CD4-positive, alpha-beta T cell (primary cell): ENCODE results near the gene ZFHX2. TPM values are rescaled to one million over a fixed set of nuclear protein-coding genes. Genes with fewer than 3 reads are reported as not detected.
A peak's percentile ranks its signal among the peaks of the same experiment; 100 is the strongest.

Source experiments
- ATAC-seq: fragments of 200-7000 bp; cut with Tn5 transposase; one replicate; pipeline ENCODE4 v1.10.0; 2022; ENCODE audit warnings: mild to moderate bottlenecking; ENCODE audit not compliant: poor library complexity
- CTCF ChIA-PET: fragments of 350-600 bp; sonication (Branson Sonifier 250); formaldehyde crosslinking; loops from one replicate; lab custom pipeline; 2021; ENCODE audit warnings: antibody characterized with exemption, inconsistent platforms; lab: Charles Lee
- POLR2A ChIA-PET: fragments of 350-600 bp; sonication (Branson Sonifier 250); formaldehyde crosslinking; loops from one replicate; lab custom pipeline; 2021; ENCODE audit warnings: antibody characterized with exemption, inconsistent platforms; lab: Charles Lee
- DNase-seq, 14 experiments: peaks; one replicate each; pipeline ENCODE4 v3.0.0-alpha.2; 2013 to 2020; ENCODE audit warnings: mixed read lengths in 2 of 14
- H3K27ac ChIP-seq, 2 donors: one replicate each; pipeline versions ENCODE4 v1.5.1 to v1.7.0; 2013; ENCODE audit warnings: low read length in 2 of 2, low read depth in 1 of 2, mild to moderate bottlenecking in 1 of 2
- H3K27me3 ChIP-seq, 2 experiments: 1 replicate in 1 of 2; 2 replicates in 1 of 2; pipeline versions ENCODE4 v1.6.1 to v1.7.0; 2013; ENCODE audit warnings: low read length in 2 of 2, control low read depth in 1 of 2, mild to moderate bottlenecking in 1 of 2, moderate library complexity in 1 of 2; ENCODE audit not compliant: insufficient read depth in 2 of 2, control insufficient read depth in 1 of 2
- H3K36me3 ChIP-seq: one replicate; pipeline ENCODE4 v1.6.1; 2013; ENCODE audit warnings: low read length, control low read depth; ENCODE audit not compliant: insufficient read depth
- H3K4me1 ChIP-seq: one replicate; pipeline ENCODE4 v1.6.1; 2013; ENCODE audit warnings: low read length, control low read depth; ENCODE audit not compliant: insufficient read depth
- H3K4me3 ChIP-seq: one replicate; pipeline ENCODE4 v1.5.1; 2013; ENCODE audit warnings: mild to moderate bottlenecking, low read length, moderate library complexity
- H3K9me3 ChIP-seq, 2 experiments: 1 replicate in 1 of 2; 2 replicates in 1 of 2; pipeline versions ENCODE4 v1.6.1 to v1.7.0; 2013; ENCODE audit warnings: low read length in 2 of 2, mild to moderate bottlenecking in 2 of 2, control low read depth in 1 of 2, moderate library complexity in 1 of 2; ENCODE audit not compliant: control insufficient read depth in 1 of 2, insufficient read depth in 1 of 2
- H3K27ac Mint-ChIP-seq: one replicate; pipeline ENCODE4 v1.8.0; 2020; ENCODE audit warnings: mixed read lengths
- H3K27me3 Mint-ChIP-seq: one replicate; pipeline ENCODE4 v1.8.0; 2021; ENCODE audit warnings: mixed read lengths
- H3K36me3 Mint-ChIP-seq: one replicate; pipeline ENCODE4 v1.8.0; 2021; ENCODE audit warnings: low read depth, mixed read lengths
- H3K4me1 Mint-ChIP-seq: one replicate; pipeline ENCODE4 v1.8.0; 2021; ENCODE audit warnings: low read depth, mixed read lengths
- H3K4me3 Mint-ChIP-seq: one replicate; pipeline ENCODE4 v1.8.0; 2020; ENCODE audit warnings: mild to moderate bottlenecking, mixed read lengths
- H3K9me3 Mint-ChIP-seq: one replicate; pipeline ENCODE4 v1.8.0; 2020; ENCODE audit warnings: mixed read lengths
- CTCF ChIP-seq: fragments of 200-600 bp; IDR thresholded peaks from one replicate; pipeline ENCODE4 v1.8.0; 2022; ENCODE audit warnings: antibody characterized with exemption, mild to moderate bottlenecking
- intact Hi-C, 2 experiments: fragments of 100-400 bp; cut with DNase I in 1 of 2; cut with micrococcal nuclease in 1 of 2; formaldehyde crosslinking; loops; one replicate each; pipeline versions ENCODE4 v1.15.1 to v1.9.0; 2023 to 2025; cut with DNase I, micrococcal nuclease
- total RNA-seq, 174 experiments: library from RNA in 2 of 174; stranded (reverse) in 2 of 174; gene quantifications; one replicate each; pipeline ENCODE4 v1.2.3 and lab custom pipeline; 2021 to 2026

ZFHX2 gene
- total RNA-seq, 2 experiments from 2014 or later, result 0.19 to 0.22 TPM

- H3K4me1 ChIP-seq, result no peaks in the 10 kb centered on the region
- no peaks in the 10 kb centered on the region for H3K27me3 ChIP-seq
- peaks cover 75% of the 10 kb centered on the region for H3K36me3 Mint-ChIP-seq
- ATAC-seq (no peak), DNase-seq (no peak)
- peaks cover 60% of the 10 kb centered on the region for H3K36me3 ChIP-seq
- H3K4me1 Mint-ChIP-seq, result peaks cover 11% of the 10 kb centered on the region
- no peaks in the 10 kb centered on the region for H3K9me3 ChIP-seq
- intact Hi-C loops, result no loop called here
- no peak overlapping the region for H3K4me3 Mint-ChIP-seq
- TF ChIP-seq CTCF, result no peak
- no peak overlapping the region for H3K27ac ChIP-seq
- H3K27ac Mint-ChIP-seq, result no peak overlapping the region
- ChIA-PET CTCF (interaction anchor here (1.3 kb wide), 1 partner anchor 77 kb away, joined by 3 read pairs; no protein-coding TSS in a partner anchor), POLR2A (interaction anchor here (0.7 kb wide), 1 partner anchor 78 kb away, joined by 3 read pairs; no protein-coding TSS in a partner anchor)
- H3K9me3 Mint-ChIP-seq, result no peaks in the 10 kb centered on the region
- H3K27me3 Mint-ChIP-seq, result no peaks in the 10 kb centered on the region
- H3K4me3 ChIP-seq, result no peak overlapping the region
These were observed 69.4 kb downstream of the ZFHX2 start for GRCh38 chr14:23481979-23482822.

- Mint-ChIP-seq H3K9me3 (no peaks in the 10 kb centered on the region), H3K4me1 (peaks cover 16% of the 10 kb centered on the region), H3K36me3 (peaks cover 77% of the 10 kb centered on the region), H3K27me3 (no peaks in the 10 kb centered on the region), H3K27ac (no peak overlapping the region), H3K4me3 (no peak overlapping the region)
- TF ChIP-seq CTCF, result no peak
- ChIA-PET POLR2A (no interaction called here), CTCF (interaction anchor here (1.3 kb wide), 1 partner anchor 78 kb away, joined by 3 read pairs; no protein-coding TSS in a partner anchor)
- Histone ChIP-seq H3K9me3 (no peaks in the 10 kb centered on the region), H3K4me3 (no peak overlapping the region), H3K36me3 (peaks cover 65% of the 10 kb centered on the region), H3K27ac (no peak overlapping the region), H3K27me3 (no peaks in the 10 kb centered on the region), H3K4me1 (no peaks in the 10 kb centered on the region)
- intact Hi-C loops, result no loop called here
- ATAC-seq (no peak), DNase-seq (no peak)
These were observed 70.1 kb downstream of the ZFHX2 start for GRCh38 chr14:23481362-23481970.

GRCh38 chr14:23478109-23478759, 73.3 kb downstream of the ZFHX2 start:
- CTCF ChIA-PET, result interaction anchor here (0.6 to 3.4 kb wide), 8 partner anchors 10 to 88 kb away, joined by 3 to 67 read pairs (median 4); partner anchors contain the start of genes THTPA and ZFHX2
- DNase-seq (peak; percentile 40 to 82 (median 61)), ATAC-seq (peak; percentile 90)
- Histone ChIP-seq H3K36me3 (peaks cover 75% of the 10 kb centered on the region), H3K27me3 (no peaks in the 10 kb centered on the region), H3K4me3 (no peak overlapping the region), H3K27ac (no peak overlapping the region), H3K4me1 (no peaks in the 10 kb centered on the region), H3K9me3 (no peaks in the 10 kb centered on the region)
- H3K27ac Mint-ChIP-seq, result peak overlapping the region; percentile 1
- peaks cover 82% of the 10 kb centered on the region for H3K36me3 Mint-ChIP-seq
- H3K4me1 Mint-ChIP-seq, result peaks cover 16% of the 10 kb centered on the region
- H3K27me3 Mint-ChIP-seq, result no peaks in the 10 kb centered on the region
- H3K4me3 Mint-ChIP-seq, result no peak overlapping the region
- H3K9me3 Mint-ChIP-seq, result no peaks in the 10 kb centered on the region
- POLR2A ChIA-PET, result interaction anchor here (0.7 to 3.2 kb wide), 13 partner anchors 8 to 712 kb away, joined by 3 to 24 read pairs (median 3); partner anchors contain the start of genes AP1G2, NGDN, OXA1L and THTPA
- TF ChIP-seq CTCF, result peak; percentile 70
- intact Hi-C loops, result loop anchor here (1.0 kb wide), 2 partner anchors 61 to 84 kb away; no protein-coding TSS in a partner anchor
